HEK293 (cell line): ENCODE measurements around the gene SUCNR1.
"Not testable (repeated sequence)": the region's sequence is repeated elsewhere in the genome, so short reads cannot be mapped to it uniquely, and the experiment has no call there.

Source experiments
- CTCF ChIA-PET: fragments of 350-600 bp; formaldehyde crosslinking; extraction: SDS; loops from one replicate; lab custom pipeline; 2021; ENCODE audit warnings: antibody characterized with exemption; lab: Yijun Ruan, JAX
- POLR2A ChIA-PET: fragments of 300-600 bp; formaldehyde crosslinking; extraction: SDS; loops from one replicate; lab custom pipeline; 2020; ENCODE audit warnings: antibody characterized with exemption, inconsistent platforms; lab: Yijun Ruan, JAX
- H3K27ac ChIP-seq: fragments of 200-500 bp; sonication (Bioruptor generic); 2 replicates; pipeline ENCODE4 v1.5.1; 2014; ENCODE audit warnings: low read depth, low read length, control low read depth, inconsistent platforms; ENCODE audit errors: extremely low read depth
- H3K36me3 ChIP-seq, 2 experiments: fragments of 200-500 bp in 1 of 2; sonication (Bioruptor generic) in 1 of 2; 1 replicate in 1 of 2; 2 replicates in 1 of 2; pipeline ENCODE4 v1.5.1; 2014 to 2017; ENCODE audit warnings: inconsistent platforms in 2 of 2, low read length in 2 of 2; ENCODE audit not compliant: control insufficient read depth in 2 of 2, insufficient read depth in 1 of 2
- H3K4me1 ChIP-seq: fragments of 200-500 bp; sonication (Bioruptor generic); 2 replicates; pipeline ENCODE4 v1.5.1; 2014; ENCODE audit warnings: mild to moderate bottlenecking, low read length, inconsistent platforms; ENCODE audit not compliant: control insufficient read depth, insufficient read depth
- H3K4me3 ChIP-seq: 2 replicates; pipeline ENCODE4 v1.5.1; 2011; ENCODE audit warnings: low read depth, mild to moderate bottlenecking, control low read depth, low read length, moderate library complexity
- H3K9me3 ChIP-seq: fragments of 200-500 bp; sonication (Bioruptor generic); 2 replicates; pipeline ENCODE4 v1.5.1; 2014; ENCODE audit warnings: low read depth, low read length, inconsistent platforms; ENCODE audit not compliant: control insufficient read depth, insufficient read depth
- GLI2 ChIP-seq: fragments of 450-650 bp; formaldehyde crosslinking; IDR thresholded peaks from 2 replicates; pipeline ENCODE4; 2017; ENCODE audit warnings: missing biosample characterization, missing genetic modification characterization, low read depth, borderline replicate concordance
- GLIS2 ChIP-seq: fragments of 450-650 bp; formaldehyde crosslinking; IDR thresholded peaks from 2 replicates; pipeline ENCODE4 v1.5.1; 2016; ENCODE audit warnings: missing biosample characterization, missing genetic modification characterization
- REPIN1 ChIP-seq: fragments of 450-650 bp; formaldehyde crosslinking; IDR thresholded peaks from 2 replicates; pipeline ENCODE4 v1.5.1; 2017; ENCODE audit warnings: missing biosample characterization, missing genetic modification characterization, low read depth
- SALL2 ChIP-seq: fragments of 450-650 bp; formaldehyde crosslinking; IDR thresholded peaks from 2 replicates; pipeline ENCODE4 v1.5.0; 2017; ENCODE audit warnings: missing biosample characterization, mild to moderate bottlenecking, missing genetic modification characterization, borderline replicate concordance
- SETDB1 ChIP-seq: IDR thresholded peaks from one replicate; pipeline ENCODE4 v1.6.1; 2017; ENCODE audit warnings: mild to moderate bottlenecking, low read length, moderate library complexity, mixed read lengths; ENCODE audit not compliant: insufficient read length
- SP7 ChIP-seq: fragments of 450-650 bp; formaldehyde crosslinking; IDR thresholded peaks from 2 replicates; pipeline ENCODE4 v1.5.1; 2016; ENCODE audit warnings: missing biosample characterization, missing genetic modification characterization
- ZBTB48 ChIP-seq: fragments of 450-650 bp; formaldehyde crosslinking; IDR thresholded peaks from 2 replicates; pipeline ENCODE4 v1.5.1; 2016; ENCODE audit warnings: missing biosample characterization, missing genetic modification characterization
- ZNF114 ChIP-seq: fragments of 450-650 bp; formaldehyde crosslinking; IDR thresholded peaks from 2 replicates; pipeline ENCODE4 v1.5.0; 2017; ENCODE audit warnings: missing biosample characterization, missing genetic modification characterization
- ZNF501 ChIP-seq: fragments of 450-650 bp; formaldehyde crosslinking; IDR thresholded peaks from 2 replicates; pipeline ENCODE4 v1.5.1; 2016; ENCODE audit warnings: missing biosample characterization, missing genetic modification characterization
- ZNF707 ChIP-seq: fragments of 450-650 bp; formaldehyde crosslinking; IDR thresholded peaks from 2 replicates; pipeline ENCODE4 v1.5.1; 2016; ENCODE audit warnings: missing biosample characterization, missing genetic modification characterization
- ZNF76 ChIP-seq: fragments of 450-650 bp; formaldehyde crosslinking; IDR thresholded peaks from 2 replicates; pipeline ENCODE4; 2016; ENCODE audit warnings: low read depth, missing biosample characterization, missing genetic modification characterization, borderline replicate concordance
- ZNF791 ChIP-seq: fragments of 450-650 bp; formaldehyde crosslinking; IDR thresholded peaks from 2 replicates; pipeline ENCODE4 v1.5.1; 2016; ENCODE audit warnings: missing biosample characterization, missing genetic modification characterization
- ZNF830 ChIP-seq: fragments of 450-650 bp; IDR thresholded peaks from 2 replicates; pipeline ENCODE4 v1.5.0; 2018; ENCODE audit warnings: missing biosample characterization, missing genetic modification characterization, low read depth, mild to moderate bottlenecking, moderate library complexity
- TF ChIP-seq, protein P1 (sequence below): fragments of 450-650 bp; formaldehyde crosslinking; IDR thresholded peaks from 2 replicates; pipeline ENCODE4 v1.5.1; 2016; ENCODE audit warnings: missing biosample characterization, missing genetic modification characterization, low read depth
- TF ChIP-seq, protein P2 (sequence below): fragments of 450-650 bp; formaldehyde crosslinking; IDR thresholded peaks from 2 replicates; pipeline ENCODE4 v1.5.1; 2016; ENCODE audit warnings: missing biosample characterization, missing genetic modification characterization
- TF ChIP-seq, protein P3 (sequence below): fragments of 450-650 bp; formaldehyde crosslinking; IDR thresholded peaks from 2 replicates; pipeline ENCODE4 v1.5.1; 2016; ENCODE audit warnings: missing biosample characterization, missing genetic modification characterization, borderline replicate concordance
- TF ChIP-seq, protein P4 (sequence below): fragments of 450-650 bp; formaldehyde crosslinking; IDR thresholded peaks from 2 replicates; pipeline ENCODE4 v1.5.1; 2016; ENCODE audit warnings: missing biosample characterization, missing genetic modification characterization

SUCNR1 gene

DNA sequence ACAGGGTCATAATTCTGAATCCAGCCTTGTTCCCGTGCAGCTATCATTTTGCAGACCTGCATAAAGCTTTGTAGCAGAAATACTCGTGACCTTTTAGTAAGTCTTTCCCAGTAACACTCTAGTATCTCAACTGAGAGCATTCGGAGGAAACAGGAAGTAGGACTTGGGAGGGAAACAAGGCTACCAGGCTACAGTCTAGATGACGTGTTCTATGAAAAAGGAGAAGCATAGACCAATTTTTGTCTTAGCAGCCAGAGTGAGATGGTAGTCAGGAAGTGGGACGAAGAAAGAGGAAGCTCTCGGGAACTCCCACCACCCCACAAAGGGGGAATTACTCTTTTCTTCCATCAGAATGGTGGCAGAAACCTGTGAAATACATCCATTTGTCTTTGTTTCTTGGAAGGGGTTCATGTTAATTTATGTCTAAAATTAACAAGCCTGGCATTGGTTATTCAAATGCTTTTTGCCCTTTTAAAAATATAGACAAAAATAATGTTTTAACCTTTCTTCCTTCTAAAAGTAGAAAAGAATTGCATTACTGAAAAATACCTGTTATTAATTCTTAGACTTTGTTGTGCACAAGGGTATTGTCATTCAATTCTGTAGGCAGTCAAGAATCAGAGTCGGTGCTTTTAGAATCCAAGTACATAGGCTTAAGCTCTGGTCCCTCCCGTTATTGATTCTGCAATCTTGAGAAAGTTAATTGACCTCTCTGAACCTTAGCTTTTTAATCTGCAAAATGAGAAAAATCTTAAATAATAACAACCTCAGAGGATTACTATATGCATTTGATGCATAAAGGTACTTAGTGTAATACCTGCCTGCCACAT lies 1.6 kb upstream of the SUCNR1 start:
- TF ChIP-seq ZNF76 (tag by site-specific recombination) (no peak), SETDB1 (peak; percentile 24)
- no peak overlapping the region for H3K4me3 ChIP-seq
- H3K36me3 ChIP-seq, result no peaks in the 10 kb centered on the region
- ChIA-PET POLR2A (no interaction called here), CTCF (no interaction called here)
- no peaks in the 10 kb centered on the region for H3K9me3 ChIP-seq
- no peak overlapping the region for H3K27ac ChIP-seq
- no peaks in the 10 kb centered on the region for H3K4me1 ChIP-seq

DNA sequence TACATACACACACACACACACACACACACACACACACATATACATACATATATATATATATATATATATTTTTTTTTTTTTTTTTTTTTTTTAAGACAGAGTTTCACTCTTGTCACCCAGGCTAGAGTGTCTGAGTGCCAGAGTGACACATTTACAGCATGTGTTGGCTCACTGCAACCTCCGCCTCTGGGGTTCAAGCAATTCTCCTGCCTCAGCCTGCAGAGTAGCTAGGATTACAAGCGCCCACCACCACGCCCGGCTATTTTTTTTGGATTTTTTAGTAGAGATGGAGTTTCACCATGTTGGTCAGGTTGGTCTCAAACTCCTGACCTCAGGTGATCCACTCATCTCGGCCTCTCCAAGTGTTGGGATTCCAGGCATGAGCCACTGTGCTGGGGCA lies 636 bp downstream of the SUCNR1 start:
- H3K9me3 ChIP-seq, H3K4me3 ChIP-seq, POLR2A ChIA-PET, H3K36me3 ChIP-seq, H3K4me1 ChIP-seq, H3K27ac ChIP-seq: not testable (repeated sequence)
- CTCF ChIA-PET, result interaction anchor here (0.6 to 1.0 kb wide), 2 partner anchors 44 to 449 kb away, joined by 3 read pairs; no protein-coding TSS in a partner anchor

DNA sequence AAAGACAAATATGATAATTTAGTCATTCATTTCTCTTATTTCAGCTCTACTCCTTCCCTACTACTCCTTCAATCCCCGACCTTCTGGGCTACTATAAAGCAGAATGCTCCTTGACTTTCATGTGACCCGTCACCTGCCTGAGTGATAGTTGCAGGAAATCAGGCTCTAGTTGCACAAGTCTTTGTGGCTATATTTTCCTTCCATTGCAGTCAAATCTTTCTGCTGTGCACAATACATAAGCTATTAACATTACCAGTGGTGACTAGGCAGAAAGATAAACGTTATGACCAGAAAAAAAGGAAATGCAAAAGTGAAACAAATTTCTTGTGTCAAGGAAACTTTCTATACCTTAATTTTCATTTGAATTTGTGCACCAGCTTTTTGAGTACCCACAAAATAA lies 2.3 kb downstream of the SUCNR1 start:
- H3K4me3 ChIP-seq, result no peak overlapping the region
- POLR2A ChIA-PET, result no interaction called here
- CTCF ChIA-PET, result interaction anchor here (0.5 kb wide), 1 partner anchor 1350 kb away, joined by 3 read pairs; no protein-coding TSS in a partner anchor
- TF ChIP-seq ZNF114 (tag by site-specific recombination) (no peak), SP7 (no peak), ZNF707 (tag by site-specific recombination) (no peak), SALL2 (tag by site-specific recombination) (no peak), SETDB1 (no peak), GLI2 (tag by site-specific recombination) (no peak), GLIS2 (tag by site-specific recombination) (no peak), ZBTB48 (tag by site-specific recombination) (no peak), REPIN1 (tag by site-specific recombination) (no peak), ZNF791 (no peak), ZNF830 (tag by site-specific recombination) (no peak), ZNF501 (tag by site-specific recombination) (no peak)
- TF ChIP-seq, protein P1, sequence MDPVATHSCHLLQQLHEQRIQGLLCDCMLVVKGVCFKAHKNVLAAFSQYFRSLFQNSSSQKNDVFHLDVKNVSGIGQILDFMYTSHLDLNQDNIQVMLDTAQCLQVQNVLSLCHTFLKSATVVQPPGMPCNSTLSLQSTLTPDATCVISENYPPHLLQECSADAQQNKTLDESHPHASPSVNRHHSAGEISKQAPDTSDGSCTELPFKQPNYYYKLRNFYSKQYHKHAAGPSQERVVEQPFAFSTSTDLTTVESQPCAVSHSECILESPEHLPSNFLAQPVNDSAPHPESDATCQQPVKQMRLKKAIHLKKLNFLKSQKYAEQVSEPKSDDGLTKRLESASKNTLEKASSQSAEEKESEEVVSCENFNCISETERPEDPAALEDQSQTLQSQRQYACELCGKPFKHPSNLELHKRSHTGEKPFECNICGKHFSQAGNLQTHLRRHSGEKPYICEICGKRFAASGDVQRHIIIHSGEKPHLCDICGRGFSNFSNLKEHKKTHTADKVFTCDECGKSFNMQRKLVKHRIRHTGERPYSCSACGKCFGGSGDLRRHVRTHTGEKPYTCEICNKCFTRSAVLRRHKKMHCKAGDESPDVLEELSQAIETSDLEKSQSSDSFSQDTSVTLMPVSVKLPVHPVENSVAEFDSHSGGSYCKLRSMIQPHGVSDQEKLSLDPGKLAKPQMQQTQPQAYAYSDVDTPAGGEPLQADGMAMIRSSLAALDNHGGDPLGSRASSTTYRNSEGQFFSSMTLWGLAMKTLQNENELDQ, result no peak
- TF ChIP-seq, protein P2, sequence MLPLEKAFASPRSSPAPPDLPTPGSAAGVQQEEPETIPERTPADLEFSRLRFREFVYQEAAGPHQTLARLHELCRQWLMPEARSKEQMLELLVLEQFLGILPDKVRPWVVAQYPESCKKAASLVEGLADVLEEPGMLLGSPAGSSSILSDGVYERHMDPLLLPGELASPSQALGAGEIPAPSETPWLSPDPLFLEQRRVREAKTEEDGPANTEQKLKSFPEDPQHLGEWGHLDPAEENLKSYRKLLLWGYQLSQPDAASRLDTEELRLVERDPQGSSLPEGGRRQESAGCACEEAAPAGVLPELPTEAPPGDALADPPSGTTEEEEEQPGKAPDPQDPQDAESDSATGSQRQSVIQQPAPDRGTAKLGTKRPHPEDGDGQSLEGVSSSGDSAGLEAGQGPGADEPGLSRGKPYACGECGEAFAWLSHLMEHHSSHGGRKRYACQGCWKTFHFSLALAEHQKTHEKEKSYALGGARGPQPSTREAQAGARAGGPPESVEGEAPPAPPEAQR (tag by site-specific recombination), result no peak
- TF ChIP-seq, protein P3, sequence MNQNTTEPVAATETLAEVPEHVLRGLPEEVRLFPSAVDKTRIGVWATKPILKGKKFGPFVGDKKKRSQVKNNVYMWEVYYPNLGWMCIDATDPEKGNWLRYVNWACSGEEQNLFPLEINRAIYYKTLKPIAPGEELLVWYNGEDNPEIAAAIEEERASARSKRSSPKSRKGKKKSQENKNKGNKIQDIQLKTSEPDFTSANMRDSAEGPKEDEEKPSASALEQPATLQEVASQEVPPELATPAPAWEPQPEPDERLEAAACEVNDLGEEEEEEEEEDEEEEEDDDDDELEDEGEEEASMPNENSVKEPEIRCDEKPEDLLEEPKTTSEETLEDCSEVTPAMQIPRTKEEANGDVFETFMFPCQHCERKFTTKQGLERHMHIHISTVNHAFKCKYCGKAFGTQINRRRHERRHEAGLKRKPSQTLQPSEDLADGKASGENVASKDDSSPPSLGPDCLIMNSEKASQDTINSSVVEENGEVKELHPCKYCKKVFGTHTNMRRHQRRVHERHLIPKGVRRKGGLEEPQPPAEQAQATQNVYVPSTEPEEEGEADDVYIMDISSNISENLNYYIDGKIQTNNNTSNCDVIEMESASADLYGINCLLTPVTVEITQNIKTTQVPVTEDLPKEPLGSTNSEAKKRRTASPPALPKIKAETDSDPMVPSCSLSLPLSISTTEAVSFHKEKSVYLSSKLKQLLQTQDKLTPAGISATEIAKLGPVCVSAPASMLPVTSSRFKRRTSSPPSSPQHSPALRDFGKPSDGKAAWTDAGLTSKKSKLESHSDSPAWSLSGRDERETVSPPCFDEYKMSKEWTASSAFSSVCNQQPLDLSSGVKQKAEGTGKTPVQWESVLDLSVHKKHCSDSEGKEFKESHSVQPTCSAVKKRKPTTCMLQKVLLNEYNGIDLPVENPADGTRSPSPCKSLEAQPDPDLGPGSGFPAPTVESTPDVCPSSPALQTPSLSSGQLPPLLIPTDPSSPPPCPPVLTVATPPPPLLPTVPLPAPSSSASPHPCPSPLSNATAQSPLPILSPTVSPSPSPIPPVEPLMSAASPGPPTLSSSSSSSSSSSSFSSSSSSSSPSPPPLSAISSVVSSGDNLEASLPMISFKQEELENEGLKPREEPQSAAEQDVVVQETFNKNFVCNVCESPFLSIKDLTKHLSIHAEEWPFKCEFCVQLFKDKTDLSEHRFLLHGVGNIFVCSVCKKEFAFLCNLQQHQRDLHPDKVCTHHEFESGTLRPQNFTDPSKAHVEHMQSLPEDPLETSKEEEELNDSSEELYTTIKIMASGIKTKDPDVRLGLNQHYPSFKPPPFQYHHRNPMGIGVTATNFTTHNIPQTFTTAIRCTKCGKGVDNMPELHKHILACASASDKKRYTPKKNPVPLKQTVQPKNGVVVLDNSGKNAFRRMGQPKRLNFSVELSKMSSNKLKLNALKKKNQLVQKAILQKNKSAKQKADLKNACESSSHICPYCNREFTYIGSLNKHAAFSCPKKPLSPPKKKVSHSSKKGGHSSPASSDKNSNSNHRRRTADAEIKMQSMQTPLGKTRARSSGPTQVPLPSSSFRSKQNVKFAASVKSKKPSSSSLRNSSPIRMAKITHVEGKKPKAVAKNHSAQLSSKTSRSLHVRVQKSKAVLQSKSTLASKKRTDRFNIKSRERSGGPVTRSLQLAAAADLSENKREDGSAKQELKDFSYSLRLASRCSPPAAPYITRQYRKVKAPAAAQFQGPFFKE (tag by site-specific recombination), result no peak
- TF ChIP-seq, protein P4, sequence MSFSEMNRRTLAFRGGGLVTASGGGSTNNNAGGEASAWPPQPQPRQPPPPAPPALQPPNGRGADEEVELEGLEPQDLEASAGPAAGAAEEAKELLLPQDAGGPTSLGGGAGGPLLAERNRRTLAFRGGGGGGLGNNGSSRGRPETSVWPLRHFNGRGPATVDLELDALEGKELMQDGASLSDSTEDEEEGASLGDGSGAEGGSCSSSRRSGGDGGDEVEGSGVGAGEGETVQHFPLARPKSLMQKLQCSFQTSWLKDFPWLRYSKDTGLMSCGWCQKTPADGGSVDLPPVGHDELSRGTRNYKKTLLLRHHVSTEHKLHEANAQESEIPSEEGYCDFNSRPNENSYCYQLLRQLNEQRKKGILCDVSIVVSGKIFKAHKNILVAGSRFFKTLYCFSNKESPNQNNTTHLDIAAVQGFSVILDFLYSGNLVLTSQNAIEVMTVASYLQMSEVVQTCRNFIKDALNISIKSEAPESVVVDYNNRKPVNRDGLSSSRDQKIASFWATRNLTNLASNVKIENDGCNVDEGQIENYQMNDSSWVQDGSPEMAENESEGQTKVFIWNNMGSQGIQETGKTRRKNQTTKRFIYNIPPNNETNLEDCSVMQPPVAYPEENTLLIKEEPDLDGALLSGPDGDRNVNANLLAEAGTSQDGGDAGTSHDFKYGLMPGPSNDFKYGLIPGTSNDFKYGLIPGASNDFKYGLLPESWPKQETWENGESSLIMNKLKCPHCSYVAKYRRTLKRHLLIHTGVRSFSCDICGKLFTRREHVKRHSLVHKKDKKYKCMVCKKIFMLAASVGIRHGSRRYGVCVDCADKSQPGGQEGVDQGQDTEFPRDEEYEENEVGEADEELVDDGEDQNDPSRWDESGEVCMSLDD (tag by site-specific recombination), result no peak

More for the DNA sequence above, 2.3 kb downstream of the SUCNR1 start:
- Histone ChIP-seq H3K27ac (no peak overlapping the region), H3K36me3 (no peaks in the 10 kb centered on the region), H3K4me1 (no peaks in the 10 kb centered on the region), H3K9me3 (no peaks in the 10 kb centered on the region)
